Neural cell (in vitro differentiated cells): Measurements from ENCODE around the gene GOLGA8K.
"Not testable (repeated sequence)": the region's sequence is repeated elsewhere in the genome, so short reads cannot be mapped to it uniquely, and the experiment has no call there.

ENCODE experiments used
- EZH2 ChIP-seq: fragments of 200-600, 300-800 bp; shearing (Covaris generic), sonication (generic); IDR thresholded peaks from 2 replicates; pipeline ENCODE4 v1.6.1; 2014; ENCODE audit warnings: antibody characterized with exemption, low read length, borderline replicate concordance, mild to moderate bottlenecking; ENCODE audit not compliant: insufficient read depth, poor library complexity, severe bottlenecking
- POLR2AphosphoS5 ChIP-seq: IDR thresholded peaks from 2 replicates; pipeline ENCODE4 v1.6.1; 2012
- RAD21 ChIP-seq: fragments of 450-650 bp; conservative IDR thresholded peaks from 2 replicates; pipeline ENCODE4 v1.6.1; 2014; ENCODE audit warnings: antibody characterized with exemption, mild to moderate bottlenecking, moderate library complexity
- SMC3 ChIP-seq: fragments of 450-650 bp; conservative IDR thresholded peaks from 2 replicates; pipeline ENCODE4 v1.6.1; 2014; ENCODE audit warnings: antibody characterized with exemption, mild to moderate bottlenecking, moderate library complexity; ENCODE audit not compliant: poor library complexity
- TAF1 ChIP-seq: IDR thresholded peaks from 2 replicates; pipeline ENCODE4 v1.6.1; 2012; ENCODE audit warnings: low read depth
- TF ChIP-seq, protein P1 (sequence below): fragments of 450-650 bp; IDR thresholded peaks from 2 replicates; pipeline ENCODE4 v1.5.1; 2014; ENCODE audit warnings: antibody characterized with exemption, mild to moderate bottlenecking, moderate library complexity; ENCODE audit not compliant: poor library complexity, severe bottlenecking

DNA sequence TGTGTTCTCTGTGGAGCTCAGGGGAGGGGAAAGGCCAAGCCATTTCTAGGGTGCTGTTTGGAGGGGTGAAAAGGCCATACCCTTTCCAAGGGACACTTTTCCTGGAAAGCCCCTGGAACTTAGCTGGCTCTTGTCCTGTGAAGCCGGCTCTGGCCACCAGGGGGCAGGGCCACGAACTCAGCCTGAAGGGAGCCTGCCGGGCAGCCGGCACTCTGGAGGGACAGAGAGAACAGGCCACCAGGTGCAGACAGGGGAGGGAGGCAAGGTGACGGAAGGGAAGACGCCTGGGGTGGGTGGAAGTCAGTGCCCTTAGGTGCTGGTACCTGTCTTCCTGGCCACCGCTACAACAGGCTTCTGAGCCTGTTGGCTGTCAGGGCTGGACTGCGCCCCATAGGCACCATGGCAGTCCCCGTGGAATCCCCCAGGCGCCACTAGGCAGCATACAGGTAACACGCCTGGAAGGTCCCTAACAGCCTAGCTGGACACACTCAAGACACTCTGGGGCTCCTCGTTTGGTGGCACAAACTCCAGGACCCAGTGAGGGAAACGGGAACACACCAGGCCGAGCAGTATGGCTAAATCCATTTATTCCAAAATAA is 14.9 kb downstream of the GOLGA8K start:
- TF ChIP-seq TAF1, RAD21, EZH2, POLR2AphosphoS5, SMC3: not testable (repeated sequence)
- TF ChIP-seq, protein P1, sequence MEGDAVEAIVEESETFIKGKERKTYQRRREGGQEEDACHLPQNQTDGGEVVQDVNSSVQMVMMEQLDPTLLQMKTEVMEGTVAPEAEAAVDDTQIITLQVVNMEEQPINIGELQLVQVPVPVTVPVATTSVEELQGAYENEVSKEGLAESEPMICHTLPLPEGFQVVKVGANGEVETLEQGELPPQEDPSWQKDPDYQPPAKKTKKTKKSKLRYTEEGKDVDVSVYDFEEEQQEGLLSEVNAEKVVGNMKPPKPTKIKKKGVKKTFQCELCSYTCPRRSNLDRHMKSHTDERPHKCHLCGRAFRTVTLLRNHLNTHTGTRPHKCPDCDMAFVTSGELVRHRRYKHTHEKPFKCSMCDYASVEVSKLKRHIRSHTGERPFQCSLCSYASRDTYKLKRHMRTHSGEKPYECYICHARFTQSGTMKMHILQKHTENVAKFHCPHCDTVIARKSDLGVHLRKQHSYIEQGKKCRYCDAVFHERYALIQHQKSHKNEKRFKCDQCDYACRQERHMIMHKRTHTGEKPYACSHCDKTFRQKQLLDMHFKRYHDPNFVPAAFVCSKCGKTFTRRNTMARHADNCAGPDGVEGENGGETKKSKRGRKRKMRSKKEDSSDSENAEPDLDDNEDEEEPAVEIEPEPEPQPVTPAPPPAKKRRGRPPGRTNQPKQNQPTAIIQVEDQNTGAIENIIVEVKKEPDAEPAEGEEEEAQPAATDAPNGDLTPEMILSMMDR = not testable (repeated sequence)
